K562 (cell line): Measurements from ENCODE around the gene FHIT. TPM values are rescaled to one million over a fixed set of nuclear protein-coding genes. Genes with fewer than 3 reads are reported as not detected.
A peak's percentile ranks its signal among the peaks of the same experiment; 100 is the strongest.

Source experiments
- C11orf30 ChIP-seq: fragments of 450-650 bp; IDR thresholded peaks from 2 replicates; pipeline ENCODE4 v1.6.1; 2016; ENCODE audit warnings: low read depth, mild to moderate bottlenecking
- CBX3 ChIP-seq, 2 experiments: IDR thresholded peaks; 1 replicate in 1 of 2; 2 replicates in 1 of 2; pipeline ENCODE4 v1.6.1; 2012; ENCODE audit warnings: inconsistent platforms in 2 of 2, low read length in 2 of 2, borderline replicate concordance in 1 of 2, control low read depth in 1 of 2
- CREM ChIP-seq: IDR thresholded peaks from 2 replicates; pipeline ENCODE4 v1.6.1; 2014; ENCODE audit warnings: antibody characterized with exemption, low read depth
- ELF2 ChIP-seq: fragments of 250-450 bp; sonication (Bioruptor Pico); IDR thresholded peaks from 2 replicates; pipeline ENCODE4 v1.5.0; 2021; ENCODE audit warnings: mild to moderate bottlenecking
- HMBOX1 ChIP-seq: sonication (generic); IDR thresholded peaks from 2 replicates; pipeline ENCODE4 v1.6.1; 2016
- MAFF ChIP-seq: IDR thresholded peaks from 2 replicates; pipeline ENCODE4 v1.6.1; 2012; ENCODE audit warnings: low read length, improper control_type of control experiment
- NFE2 ChIP-seq: IDR thresholded peaks from 2 replicates; pipeline ENCODE4 v1.6.1; 2014; ENCODE audit warnings: antibody characterized with exemption, low read depth
- RBFOX2 ChIP-seq: fragments of 200-400 bp; formaldehyde crosslinking; IDR thresholded peaks from 2 replicates; pipeline ENCODE4 v1.6.1; 2017; ENCODE audit warnings: low read depth, mild to moderate bottlenecking, low read length, moderate library complexity
- RCOR1 ChIP-seq, 2 experiments: IDR thresholded peaks; 2 replicates each; pipeline ENCODE4 v1.6.1; 2012; ENCODE audit warnings: low read depth in 2 of 2, low read length in 2 of 2, borderline replicate concordance in 1 of 2, improper control_type of control experiment in 1 of 2
- TAF15 ChIP-seq: fragments of 200-400 bp; formaldehyde crosslinking; IDR thresholded peaks from 2 replicates; pipeline ENCODE4 v1.6.1; 2017; ENCODE audit warnings: mild to moderate bottlenecking, low read depth, low read length, moderate library complexity
- TEAD4 ChIP-seq, 2 experiments: sonication (generic) in 1 of 2; formaldehyde crosslinking in 1 of 2; IDR thresholded peaks; 2 replicates each; pipeline versions ENCODE4 v1.6.1 to v1.8.0; 2012 to 2022; ENCODE audit warnings: borderline replicate concordance in 1 of 2, inconsistent platforms in 1 of 2, low read length in 1 of 2, mild to moderate bottlenecking in 1 of 2, missing genetic modification reagents in 1 of 2
- ZNF316 ChIP-seq: fragments of 450-650 bp; IDR thresholded peaks from 2 replicates; pipeline ENCODE4 v1.6.1; 2016
- polyA plus RNA-seq, 8 experiments: library from polyadenylated mRNA; depleted of rRNA in 4 of 8; stranded (reverse) in 5 of 8; unstranded in 3 of 8; fragments of >200 nt; fragmentation: Nextera tagmentation in 2 of 8; fragmentation: Illumina TruSeq in 1 of 8; extraction: Ambion mirVana in 2 of 8; extraction: Trizol in 1 of 8; gene quantifications; 2 replicates each; pipeline versions ENCODE4 v1.2.1 to v1.2.3, GENCODE V29; 2011 to 2014; ENCODE audit warnings: inconsistent platforms in 1 of 8, missing spikeins in 1 of 8
- total RNA-seq, 7 experiments: library from RNA; depleted of rRNA in 6 of 7; stranded (reverse); fragments of >200 nt in 6 of 7; fragmentation: Illumina TruSeq in 2 of 7; extraction: Trizol in 2 of 7; gene quantifications; 2 replicates each; pipeline versions ENCODE4 v1.2.1 to v1.2.3, GENCODE V29; 2011 to 2021; ENCODE audit warnings: low replicate concordance in 1 of 7

FHIT gene
- total and polyA plus RNA-seq, 9 of the 15 experiments (the other 6 are each of a cell fraction or from before 2014, with no cell fraction given), result 1.7 to 9.1 (median 4.3) TPM

DNA sequence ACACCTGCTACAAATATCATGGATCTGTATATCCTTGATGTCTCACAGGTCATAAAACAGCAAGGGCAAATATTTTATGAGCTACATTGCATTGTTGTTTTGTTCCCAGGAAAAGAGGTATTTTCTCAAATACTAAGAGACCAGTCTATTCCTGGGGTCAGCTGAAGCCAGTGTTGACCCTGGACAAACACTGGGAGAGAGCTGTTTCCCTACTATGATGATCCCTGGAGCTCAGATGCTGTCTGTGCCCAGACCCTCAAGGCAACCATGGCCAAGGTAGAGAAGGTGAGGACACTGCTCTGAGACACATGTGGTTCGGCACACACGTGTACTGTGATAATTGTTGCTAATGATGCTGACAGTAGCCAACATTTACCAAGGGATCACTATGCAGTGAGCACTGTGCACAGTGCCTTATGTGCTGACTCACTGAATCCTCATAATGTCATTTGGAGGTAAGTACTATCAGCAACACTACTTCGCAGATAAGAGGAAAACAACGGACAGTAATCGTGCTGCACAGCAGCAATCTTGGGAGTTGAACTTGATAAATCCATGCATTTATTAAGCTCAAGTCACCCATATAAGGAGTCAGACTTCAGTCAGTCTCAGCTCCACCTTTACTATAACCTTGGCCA is 943.6 kb downstream of the FHIT start (continued):
- 0 out of 2 replicates have a peak, but pooled peaks have one; percentile 44 for TF ChIP-seq TEAD4 (IDR thresholded peaks at IDR 0.05; ENCODE audit: low read length)
- TF ChIP-seq TEAD4 (CRISPR knock-in tag; IDR thresholded peaks at IDR 0.05; ENCODE audit: borderline replicate concordance), result no peak
- TF ChIP-seq HMBOX1, result no peak
- TF ChIP-seq CREM, result 0 out of 2 replicates have a peak, but pooled peaks have one; percentile 19
- peak in 1 of 2 experiments; percentile 86; a peak in 1 of 4 replicates for TF ChIP-seq RCOR1 (IDR thresholded peaks at IDR 0.05; ENCODE audit: borderline replicate concordance in 1 of 2, low read depth in 2 of 2, low read length in 2 of 2)
- no peak for TF ChIP-seq TAF15
- peak in 1 of 2 experiments; percentile 37; a peak in 1 of 3 replicates for TF ChIP-seq CBX3 (IDR thresholded peaks at IDR 0.05; ENCODE audit: borderline replicate concordance in 1 of 2, low read length in 2 of 2)
- no peak for TF ChIP-seq ELF2 (CRISPR knock-in tag)
- TF ChIP-seq NFE2, result peak; percentile 92
- peak; percentile 76 for TF ChIP-seq MAFF
- peak; percentile 94 for TF ChIP-seq ZNF316
- TF ChIP-seq C11orf30, result peak; percentile 93
- TF ChIP-seq RBFOX2, result no peak
- TF ChIP-seq, all 486 proteins: peak for 29
